ENCODE data around the gene ATG12. TPM values are rescaled to one million over a fixed set of nuclear protein-coding genes. Genes with fewer than 3 reads are reported as not detected.

Gene ATG12
- total RNA-seq, 6 experiments from 2014 or later: 18.4 to 32.4 (median 21.8) TPM

DNA sequence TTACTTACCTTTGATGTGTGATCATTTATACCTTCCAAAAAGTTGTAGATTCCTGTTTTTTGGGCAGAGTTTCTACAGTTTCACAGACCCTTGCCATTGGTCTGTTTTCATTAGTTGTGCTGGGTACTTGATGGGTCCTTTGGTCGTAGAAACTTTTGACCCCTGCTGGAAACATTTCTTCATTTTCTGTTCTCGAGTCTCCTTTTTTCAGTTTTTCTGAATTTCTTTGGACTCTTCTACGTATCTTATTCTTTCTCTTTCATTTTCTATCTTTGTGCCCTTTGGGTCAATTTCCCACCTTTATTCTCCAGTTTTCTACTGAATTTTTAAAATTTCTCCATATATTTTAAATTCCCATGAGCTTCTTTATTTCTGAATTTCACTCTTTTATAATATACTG lies 17.0 kb upstream of the ATG12 start:
- no peak for TF ChIP-seq POLR2A (IDR thresholded peaks at IDR 0.05)
- TF ChIP-seq, protein P1, sequence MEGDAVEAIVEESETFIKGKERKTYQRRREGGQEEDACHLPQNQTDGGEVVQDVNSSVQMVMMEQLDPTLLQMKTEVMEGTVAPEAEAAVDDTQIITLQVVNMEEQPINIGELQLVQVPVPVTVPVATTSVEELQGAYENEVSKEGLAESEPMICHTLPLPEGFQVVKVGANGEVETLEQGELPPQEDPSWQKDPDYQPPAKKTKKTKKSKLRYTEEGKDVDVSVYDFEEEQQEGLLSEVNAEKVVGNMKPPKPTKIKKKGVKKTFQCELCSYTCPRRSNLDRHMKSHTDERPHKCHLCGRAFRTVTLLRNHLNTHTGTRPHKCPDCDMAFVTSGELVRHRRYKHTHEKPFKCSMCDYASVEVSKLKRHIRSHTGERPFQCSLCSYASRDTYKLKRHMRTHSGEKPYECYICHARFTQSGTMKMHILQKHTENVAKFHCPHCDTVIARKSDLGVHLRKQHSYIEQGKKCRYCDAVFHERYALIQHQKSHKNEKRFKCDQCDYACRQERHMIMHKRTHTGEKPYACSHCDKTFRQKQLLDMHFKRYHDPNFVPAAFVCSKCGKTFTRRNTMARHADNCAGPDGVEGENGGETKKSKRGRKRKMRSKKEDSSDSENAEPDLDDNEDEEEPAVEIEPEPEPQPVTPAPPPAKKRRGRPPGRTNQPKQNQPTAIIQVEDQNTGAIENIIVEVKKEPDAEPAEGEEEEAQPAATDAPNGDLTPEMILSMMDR (IDR thresholded peaks at IDR 0.05): no peak
- H3K36me3 ChIP-seq: no peaks in the 10 kb centered on the region
- WGBS (ENCODE audit: insufficient coverage, low coverage, low lambda C conversion rate, missing lambda C conversion rate): 64% methylated on average over 3 of the region's 3 CpGs
- no peak overlapping the region for H3K27ac ChIP-seq
- DNase-seq (no peak), ATAC-seq (no peak)
- H3K27me3 ChIP-seq: no peaks in the 10 kb centered on the region
- intact Hi-C loops (cut with DNase I): no loop called here
- peaks cover 0 to 6% (median 0%) of the 10 kb centered on the region in 4 donors for H3K9me3 ChIP-seq
- peaks cover 0 to 16% (median 7%) of the 10 kb centered on the region in 4 donors for H3K4me1 ChIP-seq
- H3K4me3 ChIP-seq: no peak overlapping the region

- TF ChIP-seq, protein P1 (IDR thresholded peaks at IDR 0.05): no peak
- no peak for TF ChIP-seq POLR2A (IDR thresholded peaks at IDR 0.05)
- DNase-seq: no peak
Measured at GRCh38 chr5:115857626-115858349, 16.4 kb upstream of the ATG12 start.

GRCh38 chr5:115857057-115857479 lies 15.7 kb upstream of the ATG12 start:
- Histone ChIP-seq H3K36me3 (no peaks in the 10 kb centered on the region), H3K4me1 (peaks cover 0 to 16% (median 7%) of the 10 kb centered on the region in 4 donors), H3K4me3 (no peak overlapping the region), H3K27me3 (no peaks in the 10 kb centered on the region), H3K27ac (no peak overlapping the region), H3K9me3 (peaks cover 0 to 5% (median 0%) of the 10 kb centered on the region in 4 donors)
- 63% methylated on average over 1 of the region's 1 CpG for WGBS (ENCODE audit: insufficient coverage, low coverage, low lambda C conversion rate, missing lambda C conversion rate)
- ATAC-seq: no peak
- TF ChIP-seq POLR2A (IDR thresholded peaks at IDR 0.05): no peak
- TF ChIP-seq, protein P1 (IDR thresholded peaks at IDR 0.05): no peak
- DNase-seq: no peak
- intact Hi-C loops (cut with DNase I): no loop called here

More at GRCh38 chr5:115857626-115858349, 16.4 kb upstream of the ATG12 start:
- no peaks in the 10 kb centered on the region for H3K36me3 ChIP-seq
- intact Hi-C loops (cut with DNase I): no loop called here
- H3K4me3 ChIP-seq: no peak overlapping the region
- no peaks in the 10 kb centered on the region for H3K27me3 ChIP-seq
- H3K27ac ChIP-seq: no peak overlapping the region
- peaks cover 0 to 5% (median 0%) of the 10 kb centered on the region in 4 donors for H3K9me3 ChIP-seq
- peaks cover 0 to 16% (median 7%) of the 10 kb centered on the region in 4 donors for H3K4me1 ChIP-seq
- ATAC-seq: no peak
- WGBS (ENCODE audit: insufficient coverage, low coverage, low lambda C conversion rate, missing lambda C conversion rate): 66% methylated on average over 2 of the region's 2 CpGs

- Histone ChIP-seq H3K27ac (no peak overlapping the region), H3K9me3 (peaks cover 0 to 5% (median 0%) of the 10 kb centered on the region in 4 donors), H3K4me1 (peaks cover 0 to 21% (median 11%) of the 10 kb centered on the region in 4 donors), H3K4me3 (no peak overlapping the region), H3K27me3 (no peaks in the 10 kb centered on the region), H3K36me3 (no peaks in the 10 kb centered on the region)
- DNase-seq (no peak), ATAC-seq (peak; percentile 37 to 79 (median 62))
- TF ChIP-seq, protein P1 (IDR thresholded peaks at IDR 0.05): no peak
- no peak for TF ChIP-seq POLR2A (IDR thresholded peaks at IDR 0.05)
- intact Hi-C loops (cut with DNase I): no loop called here
- 28% methylated on average over 1 of the region's 1 CpG for WGBS (ENCODE audit: insufficient coverage, low coverage, low lambda C conversion rate, missing lambda C conversion rate)
Measured at GRCh38 chr5:115855959-115856358, 14.6 kb upstream of the ATG12 start.

Measured in right lobe of liver (tissue), 6 donors.